Measurements from ENCODE around the gene SDC3. TPM values are rescaled to one million over a fixed set of nuclear protein-coding genes. Genes with fewer than 3 reads are reported as not detected.

Gene SDC3
- total RNA-seq, 4 donors from 2014 or later = 47.1 to 78.9 (median 64.2) TPM

- no peak overlapping the region for H3K4me3 ChIP-seq
- 84 to 85% methylated on average over 4 of the region's 4 CpGs for WGBS, 2 donors
- no peaks in the 10 kb centered on the region for H3K27me3 ChIP-seq
- no peaks in the 10 kb centered on the region for H3K9me3 ChIP-seq
- DNase-seq (ENCODE audit: low spot score in 2 of 2) = no peak
- H3K4me1 ChIP-seq = peaks cover 0 to 17% (median 0%) of the 10 kb centered on the region in 4 donors
- H3K36me3 ChIP-seq = peaks cover 2 to 63% (median 9%) of the 10 kb centered on the region in 3 donors
- no peak for TF ChIP-seq EP300 (IDR thresholded peaks at IDR 0.05)
- TF ChIP-seq, protein P1, sequence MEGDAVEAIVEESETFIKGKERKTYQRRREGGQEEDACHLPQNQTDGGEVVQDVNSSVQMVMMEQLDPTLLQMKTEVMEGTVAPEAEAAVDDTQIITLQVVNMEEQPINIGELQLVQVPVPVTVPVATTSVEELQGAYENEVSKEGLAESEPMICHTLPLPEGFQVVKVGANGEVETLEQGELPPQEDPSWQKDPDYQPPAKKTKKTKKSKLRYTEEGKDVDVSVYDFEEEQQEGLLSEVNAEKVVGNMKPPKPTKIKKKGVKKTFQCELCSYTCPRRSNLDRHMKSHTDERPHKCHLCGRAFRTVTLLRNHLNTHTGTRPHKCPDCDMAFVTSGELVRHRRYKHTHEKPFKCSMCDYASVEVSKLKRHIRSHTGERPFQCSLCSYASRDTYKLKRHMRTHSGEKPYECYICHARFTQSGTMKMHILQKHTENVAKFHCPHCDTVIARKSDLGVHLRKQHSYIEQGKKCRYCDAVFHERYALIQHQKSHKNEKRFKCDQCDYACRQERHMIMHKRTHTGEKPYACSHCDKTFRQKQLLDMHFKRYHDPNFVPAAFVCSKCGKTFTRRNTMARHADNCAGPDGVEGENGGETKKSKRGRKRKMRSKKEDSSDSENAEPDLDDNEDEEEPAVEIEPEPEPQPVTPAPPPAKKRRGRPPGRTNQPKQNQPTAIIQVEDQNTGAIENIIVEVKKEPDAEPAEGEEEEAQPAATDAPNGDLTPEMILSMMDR (IDR thresholded peaks at IDR 0.05) = no peak
- TF ChIP-seq POLR2A (IDR thresholded peaks at IDR 0.05) = no peak
- H3K27ac ChIP-seq = no peak overlapping the region
Observed at GRCh38 chr1:30933874-30934252, 25.3 kb upstream of the SDC3 start.

DNA sequence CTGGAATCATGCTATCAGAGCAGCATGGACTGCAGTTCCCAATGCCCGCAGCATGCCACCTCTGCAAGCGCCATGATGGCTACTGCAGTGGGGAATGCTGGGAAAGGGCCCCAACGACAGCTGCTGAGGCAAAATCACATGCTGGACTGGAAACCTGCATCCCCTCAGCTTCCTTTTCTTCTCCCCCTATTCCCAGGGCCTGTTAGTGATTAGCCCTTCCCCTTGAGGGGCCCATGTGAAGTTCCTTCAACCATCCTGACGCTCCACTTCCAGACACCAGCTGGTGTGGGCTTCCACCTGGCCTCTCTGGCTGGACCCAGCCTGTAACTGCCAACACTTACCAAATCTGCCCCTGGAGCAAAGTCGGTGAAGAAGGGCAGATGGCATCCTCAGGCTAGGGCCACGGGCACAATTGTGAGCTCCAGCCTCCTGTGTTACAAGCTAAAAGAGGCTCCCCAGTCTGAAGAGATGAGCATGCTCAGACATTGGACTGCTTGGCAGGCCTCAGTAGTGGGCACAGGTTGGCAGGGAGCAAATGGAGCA lies 22.1 kb upstream of the SDC3 start:
- no peaks in the 10 kb centered on the region for H3K27me3 ChIP-seq
- no peak for DNase-seq (ENCODE audit: low spot score in 2 of 2)
- no peaks in the 10 kb centered on the region for H3K9me3 ChIP-seq
- H3K27ac ChIP-seq = peak overlapping the region in 2 of 4 donors; percentile 52 to 62
- TF ChIP-seq EP300 (IDR thresholded peaks at IDR 0.05) (no peak), POLR2A (IDR thresholded peaks at IDR 0.05) (no peak)
- TF ChIP-seq, protein P1 (IDR thresholded peaks at IDR 0.05) = no peak
- peaks cover 0 to 36% (median 0%) of the 10 kb centered on the region in 3 donors for H3K36me3 ChIP-seq
- H3K4me1 ChIP-seq = peaks cover 0 to 17% (median 0%) of the 10 kb centered on the region in 4 donors
- H3K4me3 ChIP-seq = no peak overlapping the region
- WGBS, 2 donors = 71 to 73% methylated on average over 6 of the region's 6 CpGs

GRCh38 chr1:30929944-30930525 lies 21.5 kb upstream of the SDC3 start:
- no peaks in the 10 kb centered on the region for H3K9me3 ChIP-seq
- H3K36me3 ChIP-seq = peaks cover 0 to 31% (median 0%) of the 10 kb centered on the region in 3 donors
- no peak overlapping the region for H3K4me3 ChIP-seq
- peaks cover 0 to 17% (median 0%) of the 10 kb centered on the region in 4 donors for H3K4me1 ChIP-seq
- no peak for DNase-seq (ENCODE audit: low spot score in 2 of 2)
- H3K27ac ChIP-seq = peak overlapping the region in 2 of 4 donors; percentile 17 to 62
- TF ChIP-seq POLR2A (IDR thresholded peaks at IDR 0.05) (no peak), EP300 (IDR thresholded peaks at IDR 0.05) (no peak)
- TF ChIP-seq, protein P1 (IDR thresholded peaks at IDR 0.05) = no peak
- 56 to 67% methylated on average over 8 of the region's 8 CpGs for WGBS, 2 donors
- H3K27me3 ChIP-seq = no peaks in the 10 kb centered on the region

DNA sequence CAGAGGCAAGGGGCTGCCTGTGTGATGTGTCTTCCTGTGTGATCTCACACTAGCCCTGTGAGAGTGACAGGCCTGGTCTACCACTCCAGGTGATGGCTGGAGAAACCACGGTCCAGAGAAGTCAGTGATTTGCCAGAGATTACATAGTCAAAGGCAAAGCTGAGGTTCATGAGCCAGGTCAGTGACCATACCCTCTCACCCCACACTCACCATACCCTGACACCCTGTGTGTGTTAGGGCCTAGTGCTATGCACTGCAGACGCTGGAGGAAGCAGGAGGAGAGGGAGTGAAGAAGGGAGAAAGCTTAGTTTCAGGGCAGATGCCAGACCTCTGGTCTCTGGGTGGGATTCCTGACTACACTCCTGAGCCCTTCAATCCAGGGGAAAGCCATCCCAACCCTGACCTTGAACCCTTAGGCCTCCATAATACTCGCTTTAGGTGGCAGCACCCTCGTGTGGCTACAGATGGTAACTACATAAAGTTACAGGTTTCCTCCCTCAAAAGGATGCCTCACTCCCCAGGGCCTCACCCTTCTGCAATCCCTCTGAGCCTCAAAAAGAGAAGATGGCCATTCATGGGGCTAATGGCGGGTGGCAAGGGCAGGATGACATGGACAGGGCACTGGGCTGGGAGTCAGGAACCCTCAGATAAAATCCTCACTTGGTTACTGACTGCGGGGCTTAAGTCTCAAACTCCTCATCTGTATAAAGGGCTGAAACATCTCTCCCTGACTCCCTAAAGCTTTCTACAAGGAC lies 20.8 kb upstream of the SDC3 start:
- WGBS, 2 donors = 50 to 58% methylated on average over 5 to 6 of the region's 6 CpGs
- Histone ChIP-seq H3K4me3 (no peak overlapping the region), H3K27ac (peak overlapping the region in 3 of 4 donors; percentile 8 to 46 (median 29)), H3K9me3 (no peaks in the 10 kb centered on the region), H3K27me3 (no peaks in the 10 kb centered on the region), H3K4me1 (peaks cover 0 to 17% (median 0%) of the 10 kb centered on the region in 4 donors), H3K36me3 (peaks cover 0 to 24% (median 0%) of the 10 kb centered on the region in 3 donors)
- DNase-seq (ENCODE audit: low spot score in 2 of 2) = peak in 1 of 2 donors; percentile 62
- TF ChIP-seq, protein P1 (IDR thresholded peaks at IDR 0.05) = peak; percentile 52 to 79 (median 65)
- TF ChIP-seq POLR2A (IDR thresholded peaks at IDR 0.05) = no peak

DNA sequence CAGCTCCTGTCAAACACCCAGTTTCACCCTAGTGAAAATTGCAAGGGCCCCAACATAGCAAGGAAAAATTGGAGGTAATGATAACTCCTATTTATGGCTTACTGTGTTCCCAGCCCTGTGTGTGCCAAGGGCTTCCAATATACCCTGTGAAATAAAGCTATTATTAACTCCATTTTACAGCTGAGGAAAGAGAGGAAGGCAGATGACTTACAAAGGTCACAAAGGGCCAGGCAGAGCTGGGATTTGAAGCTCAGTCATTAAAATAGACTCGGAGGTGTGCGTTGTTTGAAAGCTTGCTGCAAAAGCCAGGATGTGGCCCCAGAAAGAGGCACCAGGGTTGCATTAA lies 20.2 kb upstream of the SDC3 start:
- Histone ChIP-seq H3K4me3 (no peak overlapping the region), H3K36me3 (peaks cover 0 to 19% (median 0%) of the 10 kb centered on the region in 3 donors), H3K27ac (peak overlapping the region in 3 of 4 donors; percentile 8 to 46 (median 29)), H3K27me3 (no peaks in the 10 kb centered on the region), H3K9me3 (no peaks in the 10 kb centered on the region), H3K4me1 (peaks cover 0 to 17% (median 0%) of the 10 kb centered on the region in 4 donors)
- DNase-seq (ENCODE audit: low spot score in 2 of 2) = no peak
- TF ChIP-seq, protein P1 (IDR thresholded peaks at IDR 0.05) = no peak
- TF ChIP-seq EP300 (IDR thresholded peaks at IDR 0.05) = no peak
- TF ChIP-seq POLR2A (IDR thresholded peaks at IDR 0.05) = no peak
- WGBS, 2 donors = 80 to 84% methylated on average over 2 of the region's 2 CpGs
